ENCODE results near the gene DNAJB4.

DNAJB4 gene

DNA sequence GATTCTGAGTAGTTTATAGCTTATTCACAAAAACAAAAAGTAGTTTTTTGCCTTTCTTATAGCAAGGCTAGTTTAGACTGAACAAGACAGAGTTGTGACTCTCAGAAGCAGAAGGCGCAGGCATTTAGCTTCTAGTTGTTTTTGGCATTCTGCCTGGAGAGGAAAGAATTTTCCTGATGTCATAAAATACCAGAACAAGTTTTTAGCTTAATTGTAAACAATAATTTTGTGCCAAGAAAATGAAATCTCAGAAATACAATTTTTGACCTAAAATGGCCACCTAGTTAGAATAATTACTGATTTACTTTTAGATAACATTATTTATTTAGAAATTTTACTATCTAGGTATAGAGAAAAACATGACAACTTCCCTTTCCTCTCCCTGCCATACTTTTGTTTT is 1.0 kb downstream of the DNAJB4 start:
- Histone ChIP-seq H3K79me2 (ENCODE audit: insufficient read depth, low read length) (peaks cover 46% of the 10 kb centered on the region), H3K27me3 (ENCODE audit: insufficient read depth, low read length) (no peaks in the 10 kb centered on the region), H3K4me2 (ENCODE audit: low read length) (peak overlapping the region; percentile 76), H2AFZ (ENCODE audit: low read length) (no peak overlapping the region), H3K4me1 (ENCODE audit: insufficient read depth, low read length, severe bottlenecking) (peaks cover 52% of the 10 kb centered on the region), H4K20me1 (ENCODE audit: insufficient read depth, low read length) (no peaks in the 10 kb centered on the region), H3K9me2 (ENCODE audit: low read depth, low read length) (no peaks in the 10 kb centered on the region), H3F3A (ENCODE audit: insufficient read depth, low read length) (peaks cover 18% of the 10 kb centered on the region; the same call in 1 of the 2 replicates), H3K9ac (ENCODE audit: low read length) (peak overlapping the region; percentile 75), H3K27ac (ENCODE audit: low read depth, low read length, poor library complexity, severe bottlenecking) (peak overlapping the region; percentile 92), H3K9me3 (ENCODE audit: low read length) (no peaks in the 10 kb centered on the region), H3K4me3 (ENCODE audit: low read depth, low read length, poor library complexity, severe bottlenecking) (peak overlapping the region; percentile 70), H3K36me3 (ENCODE audit: insufficient read depth, low read length) (no peaks in the 10 kb centered on the region)
- TF ChIP-seq, protein P1, sequence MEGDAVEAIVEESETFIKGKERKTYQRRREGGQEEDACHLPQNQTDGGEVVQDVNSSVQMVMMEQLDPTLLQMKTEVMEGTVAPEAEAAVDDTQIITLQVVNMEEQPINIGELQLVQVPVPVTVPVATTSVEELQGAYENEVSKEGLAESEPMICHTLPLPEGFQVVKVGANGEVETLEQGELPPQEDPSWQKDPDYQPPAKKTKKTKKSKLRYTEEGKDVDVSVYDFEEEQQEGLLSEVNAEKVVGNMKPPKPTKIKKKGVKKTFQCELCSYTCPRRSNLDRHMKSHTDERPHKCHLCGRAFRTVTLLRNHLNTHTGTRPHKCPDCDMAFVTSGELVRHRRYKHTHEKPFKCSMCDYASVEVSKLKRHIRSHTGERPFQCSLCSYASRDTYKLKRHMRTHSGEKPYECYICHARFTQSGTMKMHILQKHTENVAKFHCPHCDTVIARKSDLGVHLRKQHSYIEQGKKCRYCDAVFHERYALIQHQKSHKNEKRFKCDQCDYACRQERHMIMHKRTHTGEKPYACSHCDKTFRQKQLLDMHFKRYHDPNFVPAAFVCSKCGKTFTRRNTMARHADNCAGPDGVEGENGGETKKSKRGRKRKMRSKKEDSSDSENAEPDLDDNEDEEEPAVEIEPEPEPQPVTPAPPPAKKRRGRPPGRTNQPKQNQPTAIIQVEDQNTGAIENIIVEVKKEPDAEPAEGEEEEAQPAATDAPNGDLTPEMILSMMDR (IDR thresholded peaks at IDR 0.05; ENCODE audit: low read length): no peak
- no peak for TF ChIP-seq EZH2 (IDR thresholded peaks at IDR 0.05; ENCODE audit: borderline replicate concordance, low read length)

DNA sequence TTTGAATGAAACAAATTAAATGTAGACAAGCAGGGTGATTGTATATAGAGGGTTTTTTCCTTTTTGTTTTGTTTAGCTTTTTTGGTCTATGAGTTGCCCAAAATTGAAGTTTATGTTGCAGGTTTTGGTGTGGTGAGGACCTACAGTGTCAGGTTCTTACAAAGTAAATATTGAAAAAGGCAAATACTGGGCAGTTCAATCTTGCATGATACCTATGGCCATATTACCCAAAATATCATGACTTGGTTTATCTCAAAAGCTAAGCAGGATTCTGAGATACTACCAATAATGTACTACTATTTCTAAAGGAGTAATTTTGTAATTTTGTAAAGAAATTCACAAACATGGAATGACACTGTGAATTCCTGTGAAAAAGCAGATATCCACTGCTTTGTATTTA is 1.8 kb downstream of the DNAJB4 start:
- Histone ChIP-seq H3K9me3 (ENCODE audit: low read length) (no peaks in the 10 kb centered on the region), H3K27me3 (ENCODE audit: insufficient read depth, low read length) (no peaks in the 10 kb centered on the region), H3K9ac (ENCODE audit: low read length) (peak overlapping the region; percentile 75), H4K20me1 (ENCODE audit: insufficient read depth, low read length) (no peaks in the 10 kb centered on the region), H3K9me2 (ENCODE audit: low read depth, low read length) (no peaks in the 10 kb centered on the region), H3K4me2 (ENCODE audit: low read length) (peak overlapping the region; percentile 76), H3K27ac (ENCODE audit: low read depth, low read length, poor library complexity, severe bottlenecking) (peak overlapping the region; percentile 92), H3K4me1 (ENCODE audit: insufficient read depth, low read length, severe bottlenecking) (peaks cover 52% of the 10 kb centered on the region), H2AFZ (ENCODE audit: low read length) (no peak overlapping the region), H3K36me3 (ENCODE audit: insufficient read depth, low read length) (no peaks in the 10 kb centered on the region), H3K79me2 (ENCODE audit: insufficient read depth, low read length) (peaks cover 50% of the 10 kb centered on the region), H3F3A (ENCODE audit: insufficient read depth, low read length) (peaks cover 18% of the 10 kb centered on the region; the same call in 1 of the 2 replicates), H3K4me3 (ENCODE audit: low read depth, low read length, poor library complexity, severe bottlenecking) (peak overlapping the region; percentile 70)
- TF ChIP-seq, protein P1 (IDR thresholded peaks at IDR 0.05; ENCODE audit: low read length): no peak
- no peak for TF ChIP-seq EZH2 (IDR thresholded peaks at IDR 0.05; ENCODE audit: borderline replicate concordance, low read length)

DNA sequence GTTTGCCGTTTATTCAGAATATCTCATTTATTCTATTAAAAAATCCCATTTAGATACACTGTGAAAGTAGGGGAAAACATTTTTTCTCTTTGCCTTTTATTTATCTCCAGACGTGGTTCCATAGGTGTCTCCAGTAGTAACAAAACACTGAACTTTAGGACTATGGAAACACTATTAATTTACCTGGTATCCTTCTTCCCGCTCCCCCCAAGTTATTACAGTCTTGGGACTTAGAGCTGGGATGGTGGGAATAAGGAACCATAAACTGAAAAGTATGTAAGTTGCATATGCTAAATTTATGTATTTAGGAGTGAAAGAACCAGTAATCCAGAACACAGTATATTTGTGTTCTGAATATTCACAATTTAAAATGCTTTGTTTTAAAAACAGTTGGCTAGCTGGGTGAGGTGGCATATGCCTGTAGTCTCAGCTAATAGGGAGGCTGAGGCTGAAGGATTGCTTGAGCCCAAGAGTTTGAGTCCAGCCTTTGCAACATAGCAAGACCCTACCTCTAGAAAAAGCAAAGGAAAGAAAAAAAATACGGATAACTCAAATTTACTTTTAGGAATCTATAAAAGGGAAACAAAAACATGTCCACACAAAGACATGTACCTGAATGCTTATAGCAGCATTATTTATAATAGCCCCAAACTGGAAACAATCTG is 3.1 kb downstream of the DNAJB4 start:
- peaks cover 50% of the 10 kb centered on the region for H3K79me2 ChIP-seq (ENCODE audit: insufficient read depth, low read length)

More for the DNA sequence above, 3.1 kb downstream of the DNAJB4 start:
- Histone ChIP-seq H3F3A (ENCODE audit: insufficient read depth, low read length) (peaks cover 14% of the 10 kb centered on the region; the same call in 1 of the 2 replicates), H3K9me2 (ENCODE audit: low read depth, low read length) (no peaks in the 10 kb centered on the region), H3K4me3 (ENCODE audit: low read depth, low read length, poor library complexity, severe bottlenecking) (peak overlapping the region; percentile 70), H3K4me1 (ENCODE audit: insufficient read depth, low read length, severe bottlenecking) (peaks cover 45% of the 10 kb centered on the region), H3K27ac (ENCODE audit: low read depth, low read length, poor library complexity, severe bottlenecking) (no peak overlapping the region), H4K20me1 (ENCODE audit: insufficient read depth, low read length) (no peaks in the 10 kb centered on the region), H2AFZ (ENCODE audit: low read length) (no peak overlapping the region), H3K27me3 (ENCODE audit: insufficient read depth, low read length) (no peaks in the 10 kb centered on the region), H3K4me2 (ENCODE audit: low read length) (peak overlapping the region; percentile 76), H3K36me3 (ENCODE audit: insufficient read depth, low read length) (peaks cover 2% of the 10 kb centered on the region), H3K9ac (ENCODE audit: low read length) (no peak overlapping the region; the same call in 1 of the 2 replicates), H3K9me3 (ENCODE audit: low read length) (no peaks in the 10 kb centered on the region)
- no peak for TF ChIP-seq EZH2 (IDR thresholded peaks at IDR 0.05; ENCODE audit: borderline replicate concordance, low read length)
- TF ChIP-seq, protein P1 (IDR thresholded peaks at IDR 0.05; ENCODE audit: low read length): no peak
